H9 (cell line): ENCODE results near the gene CHN1. TPM values are rescaled to one million over a fixed set of nuclear protein-coding genes. Genes with fewer than 3 reads are reported as not detected.

Experiments used
- DNase-seq: peaks from one replicate; pipeline ENCODE4 v3.0.0-alpha.2; 2017
- H2AFZ ChIP-seq: one replicate; pipeline ENCODE4 v1.6.1; 2013; ENCODE audit warnings: mild to moderate bottlenecking, low read length, control low read depth, moderate library complexity
- H2AK5ac ChIP-seq: 2 replicates; pipeline ENCODE4 v1.6.1; 2013; ENCODE audit warnings: low read length, control low read depth, mixed read lengths; ENCODE audit not compliant: insufficient read length
- H2BK120ac ChIP-seq: one replicate; pipeline ENCODE4 v1.6.1; 2013; ENCODE audit warnings: low read depth, mild to moderate bottlenecking, low read length, control low read depth, inconsistent platforms; ENCODE audit not compliant: poor library complexity, severe bottlenecking
- H2BK12ac ChIP-seq: 2 replicates; pipeline ENCODE4 v1.6.1; 2013; ENCODE audit warnings: low read length, control low read depth, mixed read lengths, low read depth; ENCODE audit not compliant: insufficient read length
- H2BK15ac ChIP-seq: 2 replicates; pipeline ENCODE4 v1.6.1; 2013; ENCODE audit warnings: low read depth, low read length, control low read depth
- H2BK20ac ChIP-seq: one replicate; pipeline ENCODE4 v1.6.1; 2013; ENCODE audit warnings: low read depth, mild to moderate bottlenecking, low read length, control low read depth, inconsistent platforms; ENCODE audit not compliant: poor library complexity, severe bottlenecking
- H2BK5ac ChIP-seq: 2 replicates; pipeline ENCODE4 v1.6.1; 2013; ENCODE audit warnings: low read length, control low read depth, mixed read lengths; ENCODE audit not compliant: insufficient read length
- H3K14ac ChIP-seq: 2 replicates; pipeline ENCODE4 v1.6.1; 2013; ENCODE audit warnings: low read length, control low read depth; ENCODE audit not compliant: insufficient read depth
- H3K18ac ChIP-seq: 2 replicates; pipeline ENCODE4 v1.6.1; 2013; ENCODE audit warnings: low read depth, mild to moderate bottlenecking, mixed read lengths, low read length, control low read depth; ENCODE audit not compliant: insufficient read length
- H3K23ac ChIP-seq: 2 replicates; pipeline ENCODE4 v1.6.1; 2013; ENCODE audit warnings: low read length, control low read depth, mixed read lengths, low read depth; ENCODE audit not compliant: insufficient read length
- H3K23me2 ChIP-seq: 2 replicates; pipeline ENCODE4 v1.6.1; 2013; ENCODE audit warnings: low read depth, mild to moderate bottlenecking, mixed read lengths, low read length, control low read depth; ENCODE audit not compliant: insufficient read length, poor library complexity, severe bottlenecking
- H3K27ac ChIP-seq: 2 replicates; pipeline ENCODE4 v1.5.1; 2013; ENCODE audit warnings: low read length, control low read depth, mixed read lengths, low read depth; ENCODE audit not compliant: insufficient read length
- H3K27me3 ChIP-seq: 2 replicates; pipeline ENCODE4 v1.6.1; 2013; ENCODE audit warnings: low read length, control low read depth, inconsistent platforms; ENCODE audit not compliant: insufficient read depth
- H3K4ac ChIP-seq: 2 replicates; pipeline ENCODE4 v1.6.1; 2013; ENCODE audit warnings: low read depth, mild to moderate bottlenecking, control low read depth, inconsistent platforms, low read length, moderate library complexity
- H3K4me1 ChIP-seq: 2 replicates; pipeline ENCODE4 v1.6.1; 2013; ENCODE audit warnings: low read length, control low read depth, inconsistent platforms; ENCODE audit not compliant: insufficient read depth
- H3K4me2 ChIP-seq: 2 replicates; pipeline ENCODE4 v1.6.1; 2013; ENCODE audit warnings: low read length, control low read depth, mixed read lengths; ENCODE audit not compliant: insufficient read length, insufficient read depth
- H3K56ac ChIP-seq: 2 replicates; pipeline ENCODE4 v1.6.1; 2013; ENCODE audit warnings: low read depth, mild to moderate bottlenecking, mixed read lengths, low read length, control low read depth; ENCODE audit not compliant: insufficient read length
- H3K79me1 ChIP-seq: 2 replicates; pipeline ENCODE4 v1.6.1; 2013; ENCODE audit warnings: low read depth, mild to moderate bottlenecking, moderate library complexity, low read length, control low read depth, inconsistent platforms; ENCODE audit not compliant: insufficient read depth, poor library complexity, severe bottlenecking
- H3K79me2 ChIP-seq: 2 replicates; pipeline ENCODE4 v1.6.1; 2013; ENCODE audit warnings: low read length, control low read depth, inconsistent platforms; ENCODE audit not compliant: insufficient read depth
- H3K9ac ChIP-seq: 2 replicates; pipeline ENCODE4 v1.6.1; 2013; ENCODE audit warnings: low read length, control low read depth, mixed read lengths; ENCODE audit not compliant: insufficient read length; ENCODE audit errors: extremely low read depth
- H3K9me3 ChIP-seq: one replicate; pipeline ENCODE4 v1.6.1; 2013; ENCODE audit warnings: low read depth, low read length, inconsistent platforms; ENCODE audit not compliant: control insufficient read depth
- H3T11ph ChIP-seq: one replicate; pipeline ENCODE4 v1.6.1; 2013; ENCODE audit warnings: mild to moderate bottlenecking, low read length, control low read depth, inconsistent platforms
- H4K20me1 ChIP-seq: one replicate; pipeline ENCODE4 v1.6.1; 2013; ENCODE audit not compliant: control insufficient read depth, insufficient read length, insufficient read depth
- H4K5ac ChIP-seq: 2 replicates; pipeline ENCODE4 v1.6.1; 2013; ENCODE audit warnings: low read depth, mild to moderate bottlenecking, mixed read lengths, low read length, control low read depth; ENCODE audit not compliant: insufficient read length
- H4K8ac ChIP-seq: replicated peaks from 2 replicates; pipeline ENCODE4 v1.6.1; 2013; ENCODE audit warnings: low read length, control low read depth, mixed read lengths, low read depth; ENCODE audit not compliant: insufficient read length
- H4K91ac ChIP-seq: 2 replicates; pipeline ENCODE4 v1.6.1; 2013; ENCODE audit warnings: low read depth, mild to moderate bottlenecking, moderate library complexity, mixed read lengths, low read length, control low read depth; ENCODE audit not compliant: insufficient read length
- H3K27ac Mint-ChIP-seq, 3 experiments: 2 replicates in 2 of 3; 3 replicates in 1 of 3; pipeline ENCODE4 v1.8.0; 2020 to 2021; ENCODE audit warnings: mixed read lengths in 3 of 3, mild to moderate bottlenecking in 1 of 3, moderate library complexity in 1 of 3
- H3K27me3 Mint-ChIP-seq: 2 replicates; pipeline ENCODE4 v1.8.0; 2021; ENCODE audit warnings: low read depth, mild to moderate bottlenecking, moderate library complexity, mixed read lengths
- H3K36me3 Mint-ChIP-seq, 3 experiments: 2 replicates in 2 of 3; 3 replicates in 1 of 3; pipeline ENCODE4 v1.8.0; 2020 to 2021; ENCODE audit warnings: low read depth in 3 of 3, mixed read lengths in 3 of 3; ENCODE audit not compliant: insufficient read depth in 1 of 3
- H3K4me1 Mint-ChIP-seq, 2 experiments: 2 replicates each; pipeline ENCODE4 v1.8.0; 2020; ENCODE audit warnings: mixed read lengths in 2 of 2
- H3K4me3 Mint-ChIP-seq, 2 experiments: 2 replicates in 1 of 2; 3 replicates in 1 of 2; pipeline ENCODE4 v1.8.0; 2020 to 2021; ENCODE audit warnings: mild to moderate bottlenecking in 2 of 2, mixed read lengths in 2 of 2, moderate library complexity in 1 of 2
- H3K9me3 Mint-ChIP-seq, 2 experiments: 2 replicates in 1 of 2; 3 replicates in 1 of 2; pipeline ENCODE4 v1.8.0; 2020; ENCODE audit warnings: mild to moderate bottlenecking in 2 of 2, mixed read lengths in 2 of 2, moderate library complexity in 1 of 2
- CTCF ChIP-seq: fragments of 200-600 bp; sonication (generic); conservative IDR thresholded peaks from 3 replicates; pipeline ENCODE4 v1.8.0; 2021; ENCODE audit warnings: antibody characterized with exemption, mild to moderate bottlenecking
- WGBS: extraction: QIAGEN DNeasy Blood & Tissue Kit; methylation state at CpG from one replicate; pipeline ENCODE4 v1.1.7; 2013; ENCODE audit warnings: missing lambda C conversion rate, low lambda C conversion rate, mixed read lengths; ENCODE audit not compliant: insufficient read length; ENCODE audit errors: extremely low coverage; 5-methylcytosine and 5-hydroxymethylcytosine counted together
- total RNA-seq: library from RNA; stranded (reverse); gene quantifications from 2 replicates; pipeline ENCODE4 v1.2.1, GENCODE V29; 2021

CHN1 gene
- total RNA-seq, 1 experiment from 2014 or later: 33.9 TPM

- Histone ChIP-seq H3K4ac (no peak overlapping the region), H3K9me3 (no peaks in the 10 kb centered on the region), H3K56ac (no peak overlapping the region), H2BK15ac (no peak overlapping the region), H3K79me1 (no peaks in the 10 kb centered on the region), H2BK20ac (no peak overlapping the region), H4K5ac (no peak overlapping the region), H3K79me2 (no peaks in the 10 kb centered on the region), H3K18ac (no peak overlapping the region), H2BK5ac (no peak overlapping the region), H3K23me2 (peaks cover 2% of the 10 kb centered on the region), H2AFZ (no peak overlapping the region), H3K9ac (no peak overlapping the region), H4K8ac (no peak overlapping the region), H3K27me3 (no peaks in the 10 kb centered on the region), H3K23ac (no peak overlapping the region), H4K91ac (no peak overlapping the region), H3K4me1 (peaks cover 10% of the 10 kb centered on the region), H3K14ac (no peak overlapping the region), H4K20me1 (no peaks in the 10 kb centered on the region), H2BK12ac (no peak overlapping the region), H3K27ac (no peak overlapping the region), H2AK5ac (no peak overlapping the region), H3K4me2 (no peak overlapping the region), H2BK120ac (no peak overlapping the region), H3T11ph (no peak overlapping the region)
- no peaks in the 10 kb centered on the region for H3K27me3 Mint-ChIP-seq
- H3K27ac Mint-ChIP-seq: peak overlapping the region in 1 of 3 experiments; percentile 53; a peak in 1 of 7 replicates
- WGBS: no CpG with 5 or more reads among the region's 6 CpGs
- TF ChIP-seq CTCF: no peak
- peaks cover 0 to 17% (median 6%) of the 10 kb centered on the region in 3 experiments; a peak in 3 of 7 replicates for H3K36me3 Mint-ChIP-seq
- DNase-seq: no peak
- no peak overlapping the region for H3K4me3 Mint-ChIP-seq
- no peaks in the 10 kb centered on the region for H3K9me3 Mint-ChIP-seq
- H3K4me1 Mint-ChIP-seq: peaks cover 34 to 47% of the 10 kb centered on the region in 2 experiments
These were observed 174.6 kb downstream of the CHN1 start for GRCh38 chr2:174830561-174830960.
